Neuronal stem cell (in vitro differentiated cells): ENCODE measurements around the gene AKAP6.

ENCODE experiments used
- DNase-seq: peaks from one replicate; pipeline ENCODE4 v3.0.0-alpha.2; 2013; ENCODE audit warnings: low spot score
- H2AFZ ChIP-seq: one replicate; pipeline ENCODE4 v1.6.1; 2013; ENCODE audit warnings: mild to moderate bottlenecking, low read length, inconsistent platforms
- H2AK5ac ChIP-seq: 2 replicates; pipeline ENCODE4 v1.6.1; 2013; ENCODE audit warnings: low read depth, mild to moderate bottlenecking, inconsistent platforms, low read length, moderate library complexity, mixed read lengths
- H2BK120ac ChIP-seq: 2 replicates; pipeline ENCODE4 v1.6.1; 2013; ENCODE audit warnings: low read depth, mild to moderate bottlenecking, inconsistent platforms, low read length, moderate library complexity, mixed read lengths
- H2BK12ac ChIP-seq: one replicate; pipeline ENCODE4 v1.6.1; 2013; ENCODE audit warnings: low read length, inconsistent platforms
- H2BK15ac ChIP-seq: 2 replicates; pipeline ENCODE4 v1.6.1; 2013; ENCODE audit warnings: mild to moderate bottlenecking, low read length, inconsistent platforms, mixed read lengths
- H2BK5ac ChIP-seq: one replicate; pipeline ENCODE4 v1.6.1; 2013; ENCODE audit warnings: inconsistent platforms, mild to moderate bottlenecking, low read length, moderate library complexity
- H3K14ac ChIP-seq: one replicate; pipeline ENCODE4 v1.6.1; 2013; ENCODE audit warnings: low read length, inconsistent platforms
- H3K18ac ChIP-seq: 2 replicates; pipeline ENCODE4 v1.6.1; 2013; ENCODE audit warnings: low read length, inconsistent platforms
- H3K23ac ChIP-seq: 2 replicates; pipeline ENCODE4 v1.6.1; 2013; ENCODE audit warnings: low read depth, mild to moderate bottlenecking, mixed read lengths, low read length, inconsistent platforms; ENCODE audit not compliant: poor library complexity
- H3K27ac ChIP-seq: replicated peaks from 3 replicates; pipeline ENCODE4 v1.5.1; 2013; ENCODE audit warnings: low read length, inconsistent platforms
- H3K27me3 ChIP-seq, 3 experiments: 2 replicates each; pipeline ENCODE4 v1.6.1; 2013; ENCODE audit warnings: low read length in 3 of 3, mild to moderate bottlenecking in 2 of 3, inconsistent platforms in 1 of 3, low read depth in 1 of 3, mixed read lengths in 1 of 3, moderate library complexity in 1 of 3; ENCODE audit not compliant: control insufficient read depth in 3 of 3, insufficient read depth in 3 of 3
- H3K36me3 ChIP-seq, 2 donors: replicated peaks in 1 of 2; 2 replicates each; pipeline ENCODE4 v1.6.1; 2013; ENCODE audit warnings: low read length in 2 of 2; ENCODE audit not compliant: control insufficient read depth in 2 of 2, insufficient read depth in 2 of 2
- H3K4ac ChIP-seq: 2 replicates; pipeline ENCODE4 v1.6.1; 2013; ENCODE audit warnings: inconsistent platforms, mild to moderate bottlenecking, low read length, moderate library complexity
- H3K4me1 ChIP-seq, 2 donors: 1 replicate in 1 of 2; 2 replicates in 1 of 2; pipeline ENCODE4 v1.6.1; 2013; ENCODE audit warnings: low read length in 2 of 2, low read depth in 1 of 2; ENCODE audit not compliant: control insufficient read depth in 2 of 2, insufficient read depth in 1 of 2
- H3K4me2 ChIP-seq: one replicate; pipeline ENCODE4 v1.6.1; 2013; ENCODE audit warnings: mild to moderate bottlenecking, low read length, inconsistent platforms; ENCODE audit not compliant: insufficient read depth, poor library complexity, severe bottlenecking
- H3K4me3 ChIP-seq, 2 donors: 2 replicates each; pipeline ENCODE4 v1.5.1; 2013; ENCODE audit warnings: low read length in 2 of 2, mild to moderate bottlenecking in 2 of 2, inconsistent platforms in 1 of 2, moderate library complexity in 1 of 2
- H3K79me1 ChIP-seq: one replicate; pipeline ENCODE4 v1.6.1; 2013; ENCODE audit warnings: low read depth, mild to moderate bottlenecking, inconsistent platforms, low read length, moderate library complexity
- H3K9ac ChIP-seq: one replicate; pipeline ENCODE4 v1.6.1; 2013; ENCODE audit warnings: mild to moderate bottlenecking, low read depth, low read length, inconsistent platforms; ENCODE audit not compliant: poor library complexity
- H3K9me3 ChIP-seq, 2 donors: replicated peaks in 1 of 2; 2 replicates each; pipeline versions ENCODE3 to v1.6.1; 2013; ENCODE audit warnings: low read length in 2 of 2, mild to moderate bottlenecking in 2 of 2, inconsistent platforms in 1 of 2, low read depth in 1 of 2, mixed read lengths in 1 of 2, moderate library complexity in 1 of 2; ENCODE audit not compliant: control insufficient read depth in 2 of 2, insufficient read depth in 1 of 2
- H4K8ac ChIP-seq: one replicate; pipeline ENCODE4 v1.6.1; 2013; ENCODE audit warnings: low read depth, mild to moderate bottlenecking, inconsistent platforms, low read length, moderate library complexity
- H4K91ac ChIP-seq: one replicate; pipeline ENCODE4 v1.6.1; 2013; ENCODE audit warnings: low read length, low read depth, mild to moderate bottlenecking, inconsistent platforms; ENCODE audit not compliant: poor library complexity
- WGBS, 2 donors: extraction: QIAGEN DNeasy Blood & Tissue Kit; methylation state at CpG; one replicate each; pipeline ENCODE4 v1.1.7; 2013; ENCODE audit warnings: missing lambda C conversion rate in 2 of 2, mixed read lengths in 1 of 2; ENCODE audit not compliant: insufficient read length in 2 of 2, insufficient replicate concordance in 1 of 2; ENCODE audit errors: extremely low coverage in 2 of 2; 5-methylcytosine and 5-hydroxymethylcytosine counted together

The AKAP6 gene

GRCh38 chr14:32637582-32637981, 308.5 kb downstream of the AKAP6 start:
- Histone ChIP-seq H2BK12ac (no peak overlapping the region), H3K14ac (no peak overlapping the region), H3K27me3 (no peaks in the 10 kb centered on the region), H2AFZ (no peak overlapping the region), H3K79me1 (no peaks in the 10 kb centered on the region), H3K27ac (no peak overlapping the region), H2BK15ac (no peak overlapping the region), H4K91ac (no peak overlapping the region), H3K4ac (no peak overlapping the region), H3K4me1 (peaks cover 8 to 13% of the 10 kb centered on the region in 2 donors), H3K18ac (no peak overlapping the region), H2AK5ac (no peak overlapping the region), H3K9ac (no peak overlapping the region), H3K4me3 (no peak overlapping the region), H3K23ac (no peak overlapping the region), H2BK5ac (no peak overlapping the region), H3K36me3 (no peaks in the 10 kb centered on the region), H3K9me3 (no peaks in the 10 kb centered on the region), H4K8ac (no peak overlapping the region), H3K4me2 (no peak overlapping the region), H2BK120ac (no peak overlapping the region)
- no peak for DNase-seq
- WGBS, 2 donors = no CpG with 5 or more reads among the region's 2 CpGs

- Histone ChIP-seq H3K4ac (no peak overlapping the region), H3K14ac (no peak overlapping the region), H3K4me3 (no peak overlapping the region), H3K27ac (no peak overlapping the region), H3K4me2 (no peak overlapping the region), H3K23ac (no peak overlapping the region), H2BK5ac (no peak overlapping the region), H2BK120ac (no peak overlapping the region), H2BK15ac (no peak overlapping the region), H2BK12ac (no peak overlapping the region), H3K9me3 (no peaks in the 10 kb centered on the region), H3K9ac (no peak overlapping the region), H3K27me3 (no peaks in the 10 kb centered on the region), H2AFZ (no peak overlapping the region), H3K36me3 (no peaks in the 10 kb centered on the region), H3K4me1 (peaks cover 2 to 6% of the 10 kb centered on the region in 2 donors), H3K18ac (no peak overlapping the region), H2AK5ac (no peak overlapping the region), H4K91ac (no peak overlapping the region), H3K79me1 (no peaks in the 10 kb centered on the region), H4K8ac (no peak overlapping the region)
- DNase-seq = no peak
- WGBS, 2 donors = no CpG with 5 or more reads among the region's 2 CpGs
Observed at GRCh38 chr14:32639208-32639607, 310.1 kb downstream of the AKAP6 start.

GRCh38 chr14:32645551-32645950, 316.5 kb downstream of the AKAP6 start:
- no peak overlapping the region for H2AFZ ChIP-seq
- H2BK5ac ChIP-seq = no peak overlapping the region
- H2BK15ac ChIP-seq = no peak overlapping the region
- no peak overlapping the region for H4K8ac ChIP-seq
- H3K9ac ChIP-seq = no peak overlapping the region
- H2BK120ac ChIP-seq = no peak overlapping the region
- no peak overlapping the region for H2BK12ac ChIP-seq
- no peak overlapping the region for H4K91ac ChIP-seq
- no peak overlapping the region for H3K4me2 ChIP-seq
- no peak overlapping the region for H3K14ac ChIP-seq
- H3K4me3 ChIP-seq = no peak overlapping the region
- no CpG with 5 or more reads among the region's 1 CpG for WGBS, 2 donors
- H3K36me3 ChIP-seq = no peaks in the 10 kb centered on the region
- no peaks in the 10 kb centered on the region for H3K79me1 ChIP-seq
- no peaks in the 10 kb centered on the region for H3K4me1 ChIP-seq
- DNase-seq = no peak
- H2AK5ac ChIP-seq = no peak overlapping the region
- H3K4ac ChIP-seq = no peak overlapping the region
- H3K18ac ChIP-seq = no peak overlapping the region
- no peak overlapping the region for H3K23ac ChIP-seq
- H3K27me3 ChIP-seq = no peaks in the 10 kb centered on the region
- H3K27ac ChIP-seq = no peak overlapping the region
- no peaks in the 10 kb centered on the region for H3K9me3 ChIP-seq

GRCh38 chr14:32648434-32648833, 319.3 kb downstream of the AKAP6 start:
- Histone ChIP-seq H3K4me2 (no peak overlapping the region), H3K9ac (no peak overlapping the region), H3K23ac (no peak overlapping the region), H4K91ac (no peak overlapping the region), H3K9me3 (no peaks in the 10 kb centered on the region), H3K27ac (no peak overlapping the region), H3K27me3 (no peaks in the 10 kb centered on the region), H3K79me1 (no peaks in the 10 kb centered on the region), H4K8ac (no peak overlapping the region), H3K4me1 (no peaks in the 10 kb centered on the region), H2BK5ac (no peak overlapping the region), H2BK15ac (no peak overlapping the region), H2AFZ (peak overlapping the region; percentile 4), H3K18ac (no peak overlapping the region), H2AK5ac (no peak overlapping the region), H3K36me3 (no peaks in the 10 kb centered on the region), H3K4me3 (no peak overlapping the region), H3K14ac (no peak overlapping the region), H2BK12ac (no peak overlapping the region), H3K4ac (no peak overlapping the region), H2BK120ac (no peak overlapping the region)
- no peak for DNase-seq
